Measurements from ENCODE around the gene SLC6A12.

The SLC6A12 gene

DNA sequence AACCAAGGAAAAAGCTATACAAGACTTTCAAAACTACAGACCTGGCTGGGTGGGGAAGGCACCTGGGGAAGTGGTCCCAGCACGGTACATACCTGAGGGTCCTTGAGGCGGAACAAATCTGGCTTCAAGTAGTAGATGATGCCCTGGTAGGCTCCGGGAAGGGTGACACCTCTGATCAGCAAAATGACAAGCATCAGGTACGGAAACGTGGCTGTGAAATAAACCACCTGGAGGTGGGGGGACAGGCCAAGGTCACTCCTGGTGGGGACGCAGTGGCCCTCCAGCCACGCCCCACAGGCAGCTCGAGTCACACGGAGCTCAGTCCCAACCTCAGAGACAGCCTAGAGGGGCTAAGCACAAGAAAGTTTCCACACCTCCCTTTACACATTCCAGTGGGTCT is 15.3 kb downstream of the SLC6A12 start:
- no peak overlapping the region for H3K4me3 ChIP-seq (ENCODE audit: low read depth, low read length)

DNA sequence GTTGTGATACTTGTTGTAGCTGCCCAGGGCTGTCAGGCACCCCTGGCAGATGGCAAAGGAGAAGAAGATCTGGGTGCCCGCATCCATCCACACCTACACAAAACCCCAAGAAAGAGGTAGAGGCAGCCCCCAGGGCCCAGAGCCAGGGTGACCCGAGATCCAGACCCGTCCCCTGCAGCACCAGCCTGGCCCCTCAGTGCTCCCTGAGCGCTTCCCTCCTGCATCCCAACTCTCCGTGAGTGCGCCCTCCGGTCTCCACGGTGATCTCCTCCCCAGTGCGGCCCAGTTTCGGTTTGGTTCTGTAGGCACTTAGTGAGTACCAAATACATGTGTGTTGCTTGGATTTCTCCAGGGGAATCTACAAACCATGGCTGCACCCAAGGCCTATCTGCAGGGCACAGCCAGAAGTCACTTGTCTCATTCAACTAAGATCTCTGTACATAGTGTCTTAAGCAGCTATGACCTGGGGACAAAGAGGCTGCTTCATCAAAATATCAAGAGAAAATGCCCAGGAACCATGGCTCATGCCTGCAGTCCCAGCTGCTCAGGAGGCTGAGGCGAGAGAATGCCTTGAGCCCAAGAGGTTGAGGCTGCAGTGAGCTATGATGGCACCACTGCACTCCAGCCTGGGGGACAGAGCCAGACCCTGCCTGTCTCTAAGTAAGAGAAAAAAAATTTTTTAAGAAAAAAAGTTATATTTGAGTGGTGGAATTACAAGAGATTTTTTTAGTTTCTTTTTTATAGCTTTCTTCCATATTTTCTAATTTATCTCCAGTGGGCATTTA is 15.9 kb downstream of the SLC6A12 start:
- H3K4me3 ChIP-seq (ENCODE audit: low read depth, low read length) = no peak overlapping the region

DNA sequence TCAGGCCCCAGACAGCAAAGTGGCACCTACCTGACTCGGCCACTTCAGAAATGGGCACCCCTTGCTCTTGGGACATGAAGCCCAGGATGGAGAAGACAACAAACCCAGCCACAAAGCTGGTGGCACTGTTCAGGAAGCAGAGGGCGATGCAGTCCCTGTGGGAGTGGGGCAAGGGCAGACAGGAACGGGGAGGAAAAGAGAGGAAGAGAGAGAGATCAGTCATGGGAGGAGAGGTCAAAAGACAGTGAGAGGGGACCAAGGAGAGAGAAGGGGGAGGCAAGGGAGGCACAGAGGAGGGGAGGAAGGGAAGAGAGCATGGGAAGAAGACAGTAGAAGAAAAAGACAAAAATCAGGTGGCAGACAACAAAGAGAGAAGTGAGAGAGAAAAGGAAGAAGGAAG is 16.6 kb downstream of the SLC6A12 start:
- H3K4me3 ChIP-seq (ENCODE audit: low read depth, low read length) = no peak overlapping the region

DNA sequence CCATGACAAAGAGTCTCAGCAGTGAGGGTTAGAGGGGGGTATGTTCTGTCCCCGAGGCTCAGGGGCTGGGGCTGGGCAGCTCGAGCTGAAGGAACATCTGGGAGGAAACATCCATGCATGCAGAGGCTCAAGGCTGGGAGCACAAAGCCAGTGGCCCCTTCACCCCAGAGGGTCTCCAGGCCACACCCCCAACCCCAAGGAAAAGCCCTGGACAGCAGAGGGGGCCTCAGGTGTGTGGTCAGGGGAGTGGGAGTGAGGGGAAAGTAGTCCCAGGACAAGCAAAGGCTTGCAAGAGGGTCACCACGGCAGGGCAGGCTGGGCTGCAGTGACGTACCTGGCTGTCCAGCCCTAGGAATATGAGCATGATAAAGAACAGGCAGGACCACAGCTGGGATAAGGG is 17.5 kb downstream of the SLC6A12 start:
- H3K4me3 ChIP-seq (ENCODE audit: low read depth, low read length) = no peak overlapping the region

DNA sequence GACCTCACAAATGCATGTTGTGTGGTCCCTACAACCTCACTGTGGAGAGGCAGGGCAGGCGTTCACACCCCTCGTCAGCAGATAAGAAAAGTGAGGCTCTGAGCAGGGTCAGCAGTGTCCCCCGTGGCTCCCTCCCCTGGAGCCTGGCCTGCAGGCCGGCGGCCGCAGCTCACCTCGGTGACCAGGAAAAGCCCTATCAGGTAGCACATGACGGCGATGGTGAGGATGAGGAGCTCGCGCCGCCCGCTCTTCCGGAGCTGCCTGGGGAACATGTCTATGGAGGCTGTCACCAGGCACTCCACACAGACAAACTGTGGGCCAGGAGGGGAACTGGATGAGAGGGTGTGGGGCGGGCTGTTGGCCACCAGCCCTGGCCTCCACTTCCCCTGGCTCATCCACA is 18.0 kb downstream of the SLC6A12 start:
- no peak overlapping the region for H3K4me3 ChIP-seq (ENCODE audit: low read depth, low read length)

DNA sequence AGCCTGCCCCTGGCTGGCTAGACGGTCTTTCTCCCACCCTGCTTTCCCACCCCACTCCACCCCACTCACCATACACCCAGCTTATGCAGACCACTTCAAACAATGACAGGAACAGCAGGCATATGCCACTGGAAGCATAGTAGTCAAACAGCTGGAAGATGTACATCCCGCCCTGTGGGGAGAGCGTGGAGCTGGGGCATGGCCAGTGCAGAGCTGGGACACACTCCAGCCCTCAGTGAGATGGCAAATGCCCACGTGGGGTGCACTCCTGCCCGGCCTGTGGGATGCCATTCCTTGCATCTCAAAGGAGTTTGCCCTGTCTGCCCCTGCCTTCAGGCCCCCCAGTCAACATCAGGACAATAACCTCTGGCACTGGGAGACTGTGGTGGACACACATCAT is 18.8 kb downstream of the SLC6A12 start:
- no peak overlapping the region for H3K4me3 ChIP-seq (ENCODE audit: low read depth, low read length)

DNA sequence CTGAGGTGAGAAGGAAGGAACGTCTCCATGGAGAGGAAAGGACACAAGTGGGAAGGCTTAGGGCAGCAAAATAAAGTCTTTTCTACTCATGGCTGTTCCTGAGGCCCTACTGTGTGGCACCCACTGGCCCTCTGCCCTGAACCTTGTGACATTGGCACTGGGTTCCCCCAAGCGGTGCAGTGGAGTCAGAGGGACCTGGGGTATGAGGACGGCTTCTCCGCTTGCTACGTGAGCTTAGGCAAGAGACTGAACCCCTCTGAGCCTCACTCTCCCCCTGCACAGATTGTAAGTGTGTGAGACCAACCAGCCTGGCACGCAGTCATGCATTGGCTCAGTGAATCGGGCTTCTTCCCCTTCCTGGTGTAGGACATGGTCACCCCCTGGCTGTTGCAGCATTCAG is 19.7 kb downstream of the SLC6A12 start:
- H3K4me3 ChIP-seq (ENCODE audit: low read depth, low read length) = no peak overlapping the region

DNA sequence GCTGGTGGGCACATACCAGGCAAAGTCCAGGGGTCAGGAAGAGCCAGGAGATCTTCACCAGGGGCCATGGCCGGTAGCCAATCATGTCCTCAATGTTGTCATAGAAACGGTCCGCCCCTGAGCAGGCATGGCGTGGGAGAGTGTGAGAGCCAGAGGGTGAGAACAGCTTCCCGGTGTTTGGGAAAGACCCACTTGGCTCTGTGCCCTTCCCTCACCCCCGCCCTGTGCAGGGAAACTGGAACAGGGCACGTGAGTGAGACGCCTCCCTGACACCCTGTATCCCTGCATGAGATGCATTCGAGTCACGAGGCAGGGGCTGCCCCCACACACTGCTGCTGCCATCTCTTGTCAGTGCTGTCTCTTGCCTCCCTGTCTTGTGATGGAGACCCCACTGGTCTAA is 20.7 kb downstream of the SLC6A12 start:
- no peak overlapping the region for H3K4me3 ChIP-seq (ENCODE audit: low read depth, low read length)

DNA sequence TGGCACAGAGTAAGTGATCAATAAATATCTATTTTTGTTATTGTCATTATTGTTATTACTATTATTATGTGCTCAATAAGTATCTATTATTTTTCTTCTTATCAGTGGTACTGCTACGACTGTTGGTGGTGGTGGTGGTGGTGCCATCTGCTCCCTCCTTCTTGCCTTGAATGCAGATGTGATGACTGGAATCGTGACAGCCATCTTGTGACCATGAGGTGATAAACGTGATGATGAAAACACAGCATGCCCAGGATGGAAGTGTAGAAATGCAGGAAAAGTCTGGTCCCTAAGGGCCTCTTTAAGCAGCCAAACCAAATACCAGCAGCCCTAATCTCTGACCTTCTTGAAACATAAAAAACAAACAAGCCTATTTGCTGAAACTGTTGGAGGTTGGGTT is 22.4 kb downstream of the SLC6A12 start:
- no peak overlapping the region for H3K4me3 ChIP-seq (ENCODE audit: low read depth, low read length)

DNA sequence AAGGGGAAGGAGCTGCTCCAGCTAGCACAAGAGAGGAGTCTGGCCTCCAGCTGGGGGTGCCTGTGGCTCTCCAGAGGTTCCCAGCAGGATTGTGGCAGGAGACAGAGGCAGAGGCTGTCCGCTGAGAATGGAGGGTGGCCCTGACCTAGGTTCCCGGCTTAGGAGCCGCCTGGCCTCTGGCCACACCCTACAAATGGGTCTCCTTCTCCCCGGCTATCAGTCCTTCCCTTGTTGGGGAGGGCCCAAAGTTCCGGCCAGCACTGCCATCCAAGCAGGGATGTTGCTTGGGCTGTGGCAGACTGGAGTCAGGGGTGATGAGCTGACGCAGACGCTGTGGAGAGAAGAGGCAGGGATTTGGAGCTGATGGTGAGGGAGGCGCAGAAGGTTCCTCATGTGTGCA is 23.1 kb downstream of the SLC6A12 start:
- H3K4me3 ChIP-seq (ENCODE audit: low read depth, low read length) = no peak overlapping the region

DNA sequence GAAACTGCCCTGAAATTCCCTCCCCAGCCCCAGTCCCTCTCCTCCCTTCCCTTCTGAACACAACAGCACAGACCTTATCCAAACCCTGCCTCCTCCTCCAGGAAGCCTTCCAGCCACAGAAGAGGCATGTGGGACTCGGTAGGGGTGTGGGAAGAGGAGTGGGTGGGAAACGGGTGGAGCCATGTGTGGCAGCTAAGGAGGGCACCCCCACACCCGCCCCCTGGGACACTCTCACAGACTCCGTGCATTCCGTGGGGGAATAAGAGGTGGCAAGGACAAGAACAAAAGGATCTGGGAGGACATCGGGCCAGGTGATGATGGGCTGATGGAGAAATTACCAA is 24.4 kb downstream of the SLC6A12 start:
- H3K4me3 ChIP-seq (ENCODE audit: low read depth, low read length) = no peak overlapping the region

DNA sequence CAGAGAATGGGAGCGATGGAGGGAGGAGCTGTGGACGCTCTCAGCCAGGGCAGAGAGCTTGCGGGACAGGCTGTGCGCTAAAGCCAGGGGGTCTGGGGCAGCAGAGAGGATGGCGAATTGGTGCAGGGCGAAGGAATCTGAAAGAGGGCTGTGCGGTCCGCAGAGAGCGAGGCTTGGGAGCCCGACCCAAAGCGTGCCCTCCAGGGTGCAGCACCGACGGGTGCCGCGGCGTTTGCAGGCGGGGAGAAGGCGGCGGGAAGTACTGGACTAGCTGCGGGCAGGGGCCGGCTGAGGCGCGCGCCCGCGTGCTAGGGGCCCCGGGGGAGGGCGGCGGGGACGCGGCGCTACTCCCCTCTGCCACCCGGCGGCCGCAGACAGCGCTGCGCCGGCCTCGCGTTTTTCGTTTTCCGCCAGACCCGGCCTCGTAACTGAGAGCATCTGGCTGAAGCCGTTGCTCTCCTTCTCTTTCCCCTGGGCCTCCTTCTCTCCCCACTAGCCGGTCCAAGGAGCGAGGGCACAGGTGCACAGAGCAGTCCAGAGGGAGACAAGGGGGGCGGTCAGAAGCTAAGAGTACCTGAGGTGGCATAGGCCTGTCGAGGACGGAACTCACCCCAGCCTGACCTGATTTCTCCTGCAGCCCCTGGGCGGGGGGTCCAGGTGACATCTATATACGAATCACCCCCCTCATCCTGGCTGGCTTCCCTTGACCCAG is 24.9 kb downstream of the SLC6A12 start:
- H3K4me3 ChIP-seq (ENCODE audit: low read depth, low read length) = peak overlapping the region; percentile 58

DNA sequence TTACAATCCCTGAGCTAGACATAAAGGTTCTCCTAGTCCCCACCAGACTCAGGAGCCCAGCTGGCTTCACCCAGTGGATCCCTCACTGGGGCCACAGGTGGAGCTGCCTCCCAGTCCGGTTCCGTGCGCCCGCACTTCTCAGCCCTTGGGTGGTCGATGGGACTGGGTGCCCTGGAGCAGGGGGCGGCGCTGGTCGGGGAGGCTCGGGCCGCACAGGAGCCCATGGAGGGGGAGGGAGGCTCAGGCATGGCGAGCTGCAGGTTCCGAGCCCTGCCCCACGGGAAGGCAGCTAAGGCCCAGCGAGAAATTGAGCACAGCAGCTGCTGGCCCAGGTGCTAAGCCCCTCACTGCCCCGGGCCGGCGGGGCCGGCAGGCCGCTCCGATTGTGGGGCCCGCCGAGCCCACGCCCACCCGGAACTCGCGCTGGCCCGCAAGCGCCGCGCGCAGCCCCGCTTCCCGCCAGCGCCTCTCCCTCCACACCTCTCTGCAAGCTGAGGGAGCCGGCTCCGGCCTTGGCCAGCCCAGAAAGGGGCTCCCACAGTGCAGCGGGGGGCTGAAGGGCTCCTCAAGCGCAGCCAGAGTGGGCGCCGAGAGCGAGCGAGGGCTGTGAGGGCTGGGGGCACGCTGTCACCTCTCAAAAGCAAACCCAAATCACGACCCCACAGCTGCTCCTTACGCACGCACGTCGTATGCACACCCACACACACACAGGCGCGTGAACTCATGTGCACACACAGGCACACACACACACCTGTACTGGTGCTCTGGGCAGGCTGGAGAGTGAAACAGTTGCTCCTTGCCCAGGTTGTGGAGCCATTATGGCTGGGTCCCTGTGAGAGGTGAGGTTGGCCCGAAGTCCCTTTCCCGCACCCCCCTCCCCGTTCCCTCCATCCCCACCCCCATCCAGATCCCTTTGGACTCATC is 25.7 kb downstream of the SLC6A12 start:
- peak overlapping the region; percentile 58 for H3K4me3 ChIP-seq (ENCODE audit: low read depth, low read length)

DNA sequence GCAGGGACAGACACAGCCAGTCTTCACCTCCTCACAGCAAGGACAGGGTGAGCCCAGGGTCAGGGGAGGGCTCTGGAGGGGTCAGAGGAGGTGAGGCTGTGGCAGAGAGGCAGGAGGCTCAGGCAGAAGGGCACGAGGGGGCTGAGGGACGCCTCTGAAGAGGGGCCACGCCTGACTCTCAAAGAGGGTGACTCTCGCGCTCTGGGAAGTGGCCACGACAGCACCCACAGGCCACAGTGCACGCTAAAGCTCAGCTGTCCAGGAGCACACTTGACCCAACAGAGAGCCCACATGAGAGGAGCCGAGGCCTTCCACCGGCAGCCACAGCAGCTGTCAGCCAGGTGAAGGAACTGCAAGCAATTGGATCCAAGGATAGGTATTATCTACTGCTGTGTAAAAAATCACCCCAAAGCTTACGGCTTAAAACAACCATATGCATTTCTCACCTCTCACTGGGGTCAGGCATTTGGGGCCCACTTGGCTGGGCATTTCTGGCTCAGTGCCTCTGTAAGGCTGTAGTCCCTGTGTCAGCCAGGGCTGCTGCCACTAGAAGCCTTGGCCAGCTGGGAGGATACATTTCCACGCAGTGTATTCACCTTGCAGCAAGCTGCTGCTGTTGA is 27.8 kb downstream of the SLC6A12 start:
- no peak overlapping the region for H3K4me3 ChIP-seq (ENCODE audit: low read depth, low read length)

DNA sequence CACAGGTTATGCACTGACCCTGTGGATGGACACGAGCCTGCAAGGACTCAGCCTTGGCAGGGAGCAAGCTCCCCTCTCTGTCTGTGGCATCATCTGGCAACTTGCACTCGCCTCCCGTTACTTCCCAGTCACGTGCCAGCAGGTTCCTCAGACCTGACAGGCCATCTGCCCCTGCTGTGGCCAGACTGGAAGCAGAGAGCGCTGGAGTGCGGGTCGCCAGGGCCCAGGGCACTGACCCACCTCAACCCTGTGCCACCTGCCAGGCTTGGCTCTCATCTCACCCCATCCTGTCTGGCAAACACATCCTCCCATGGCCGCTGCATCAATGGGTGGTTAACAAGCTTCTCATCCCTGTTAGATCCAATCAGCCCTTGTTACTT is 28.4 kb downstream of the SLC6A12 start:
- H3K4me3 ChIP-seq (ENCODE audit: low read depth, low read length) = no peak overlapping the region

DNA sequence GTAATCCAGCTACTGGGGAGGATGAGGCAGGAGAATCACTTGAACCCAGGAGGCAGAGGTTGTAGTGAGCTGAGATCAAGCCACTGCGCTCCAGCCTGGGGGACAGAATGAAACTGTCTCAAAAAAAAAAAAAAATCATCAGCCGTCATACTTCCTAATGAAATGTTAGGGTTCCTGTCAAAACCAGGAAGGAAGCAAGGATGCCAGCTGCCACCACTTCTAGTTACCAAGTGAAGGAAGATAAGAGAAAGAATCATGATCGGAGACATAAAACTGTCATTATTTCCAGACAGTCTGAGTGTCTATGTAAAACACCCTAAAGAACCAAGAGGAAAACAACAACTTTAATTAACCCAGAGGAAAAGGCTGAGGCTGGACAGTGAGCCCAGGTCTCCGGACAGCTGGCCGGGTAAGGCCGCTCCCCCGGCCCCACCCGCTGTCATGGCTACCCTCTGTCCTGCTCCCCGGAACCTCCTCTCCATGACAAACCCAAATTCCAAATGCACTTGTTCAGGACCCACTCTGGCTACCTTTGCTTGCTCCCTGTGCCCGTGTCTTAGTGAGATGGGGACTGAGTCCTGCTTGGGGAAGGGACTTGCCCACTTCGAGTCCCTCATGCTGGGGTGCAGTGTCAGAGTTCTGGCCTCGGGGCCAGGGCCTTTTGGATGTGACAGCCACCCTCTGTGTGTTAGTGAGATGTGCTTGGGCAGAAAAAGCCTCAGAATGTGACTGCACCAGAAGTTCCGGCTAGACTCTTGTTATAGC is 29.0 kb downstream of the SLC6A12 start:
- no peak overlapping the region for H3K4me3 ChIP-seq (ENCODE audit: low read depth, low read length)

DNA sequence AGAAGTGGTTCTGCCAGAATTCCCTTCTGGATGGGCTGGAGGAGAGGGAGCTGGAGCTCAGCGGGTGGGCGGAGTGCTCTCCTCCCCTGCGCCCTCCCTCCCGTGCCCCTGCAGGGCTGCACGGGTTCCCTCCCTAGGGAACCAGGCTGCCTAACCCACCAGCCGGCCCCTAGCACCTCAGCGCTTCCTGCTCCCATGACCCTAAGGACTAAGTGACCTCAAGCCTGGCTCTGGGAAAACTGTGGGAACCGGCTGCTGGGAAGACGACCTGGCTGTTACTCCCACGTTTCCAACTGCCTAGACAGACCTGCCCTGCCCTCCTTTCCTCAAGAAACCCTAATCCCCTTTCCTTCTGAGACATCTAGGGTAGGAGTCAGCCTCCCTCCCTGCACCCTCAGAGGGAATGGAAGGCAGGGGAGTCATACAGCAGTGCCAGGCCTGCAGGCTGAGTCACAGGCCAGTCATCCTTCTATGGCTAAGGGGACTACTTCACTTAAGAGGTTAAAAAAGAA is 31.5 kb downstream of the SLC6A12 start:
- H3K4me3 ChIP-seq (ENCODE audit: low read depth, low read length) = no peak overlapping the region

DNA sequence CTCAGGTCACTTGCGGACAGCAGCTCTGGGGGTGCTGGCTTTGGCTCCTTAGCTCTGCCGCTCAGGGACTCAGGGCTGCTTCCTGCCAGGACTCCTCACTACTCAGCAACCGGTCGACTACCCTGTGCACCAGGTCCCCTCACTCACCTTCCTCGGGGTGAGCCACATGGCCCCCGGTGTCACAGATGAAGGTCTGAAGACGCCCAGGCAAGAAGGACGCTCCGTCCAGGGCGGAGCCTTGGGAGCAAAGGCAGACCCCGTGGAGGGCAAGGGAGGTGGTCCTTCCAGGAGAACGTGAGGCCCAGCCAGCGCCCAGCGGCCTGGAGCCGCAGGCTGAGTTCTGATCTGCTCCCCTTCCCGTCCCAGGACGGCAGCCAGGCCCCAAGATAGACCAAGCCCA is 32.0 kb downstream of the SLC6A12 start:
- H3K4me3 ChIP-seq (ENCODE audit: low read depth, low read length) = no peak overlapping the region

DNA sequence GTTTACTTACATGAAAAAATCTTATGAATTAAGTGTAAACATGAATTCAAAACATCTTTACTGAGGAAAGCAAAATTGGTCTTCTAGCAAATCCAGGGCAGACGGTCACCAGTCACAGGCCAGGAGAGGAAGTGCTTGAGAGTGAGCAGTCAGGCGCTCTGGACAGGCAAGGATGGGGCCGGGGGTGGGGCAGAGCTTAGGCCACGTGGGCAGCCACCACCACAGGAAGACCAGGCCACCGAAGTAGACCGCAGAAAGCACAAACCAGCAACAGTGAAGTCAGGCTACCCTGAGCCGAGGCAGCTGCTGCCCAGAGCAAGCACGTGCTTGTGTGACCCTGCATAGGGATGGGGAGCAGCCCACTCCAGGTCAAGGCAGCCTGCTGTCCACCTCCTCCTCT is 33.5 kb downstream of the SLC6A12 start:
- no peak overlapping the region for H3K4me3 ChIP-seq (ENCODE audit: low read depth, low read length)

DNA sequence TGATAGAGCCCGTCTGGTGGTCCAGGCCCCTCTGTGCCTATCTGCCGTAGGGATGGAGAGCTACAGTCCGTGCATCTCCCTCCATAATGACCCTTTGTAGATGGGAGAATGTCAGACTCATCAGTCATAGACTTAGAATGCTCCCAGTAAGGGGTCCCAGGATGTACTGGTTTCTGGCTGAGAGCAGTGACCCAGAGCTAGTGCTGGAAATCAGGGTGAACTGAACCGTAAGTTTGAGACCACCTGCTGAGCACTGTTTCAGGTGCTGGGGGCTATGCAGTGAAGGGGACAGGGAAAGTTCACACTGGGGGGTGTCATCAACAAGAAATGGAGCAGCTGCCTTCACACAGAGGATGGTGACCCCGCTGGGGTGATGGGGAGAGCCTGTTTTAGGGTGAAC is 34.1 kb downstream of the SLC6A12 start:
- H3K4me3 ChIP-seq (ENCODE audit: low read depth, low read length) = no peak overlapping the region

All from iPS-11a (cell line).